ENCODE results near the gene CXCL1.

The CXCL1 gene

DNA sequence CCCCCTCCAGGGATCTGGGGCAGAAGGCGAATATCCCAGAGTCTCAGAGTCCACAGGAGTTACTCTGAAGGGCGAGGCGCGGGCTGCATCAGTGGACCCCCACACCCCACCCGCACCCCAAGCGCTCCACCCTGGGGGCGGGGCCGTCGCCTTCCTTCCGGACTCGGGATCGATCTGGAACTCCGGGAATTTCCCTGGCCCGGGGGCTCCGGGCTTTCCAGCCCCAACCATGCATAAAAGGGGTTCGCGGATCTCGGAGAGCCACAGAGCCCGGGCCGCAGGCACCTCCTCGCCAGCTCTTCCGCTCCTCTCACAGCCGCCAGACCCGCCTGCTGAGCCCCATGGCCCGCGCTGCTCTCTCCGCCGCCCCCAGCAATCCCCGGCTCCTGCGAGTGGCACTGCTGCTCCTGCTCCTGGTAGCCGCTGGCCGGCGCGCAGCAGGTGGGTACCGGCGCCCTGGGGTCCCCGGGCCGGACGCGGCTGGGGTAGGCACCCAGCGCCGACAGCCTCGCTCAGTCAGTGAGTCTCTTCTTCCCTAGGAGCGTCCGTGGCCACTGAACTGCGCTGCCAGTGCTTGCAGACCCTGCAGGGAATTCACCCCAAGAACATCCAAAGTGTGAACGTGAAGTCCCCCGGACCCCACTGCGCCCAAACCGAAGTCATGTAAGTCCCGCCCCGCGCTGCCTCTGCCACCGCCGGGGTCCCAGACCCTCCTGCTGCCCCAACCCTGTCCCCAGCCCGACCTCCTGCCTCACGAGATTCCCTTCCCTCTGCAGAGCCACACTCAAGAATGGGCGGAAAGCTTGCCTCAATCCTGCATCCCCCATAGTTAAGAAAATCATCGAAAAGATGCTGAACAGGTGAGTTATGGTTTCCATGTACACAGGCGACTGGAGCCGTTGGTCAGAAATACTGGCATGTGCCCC, at the start of gene CXCL1:
Gene CXCL1 (plus strand): TSS at position 264 of the 926 bp plus-strand sequence. CDS start 78 bp downstream, at position 342.
- DNase-seq = peak; percentile 62
- Mint-ChIP-seq H3K4me1 (peaks cover 9% of the 10 kb centered on the region), H3K4me3 (peak within 1 kb of the TSS; percentile 83), H3K27ac (no peak within 1 kb of the TSS), H3K9me3 (no peaks in the 10 kb centered on the region), H3K27me3 (ENCODE audit: low read depth, poor library complexity) (peaks cover 65% of the 10 kb centered on the region), H3K36me3 (ENCODE audit: low read depth) (no peaks in the 10 kb centered on the region)
- TF ChIP-seq, protein P1, sequence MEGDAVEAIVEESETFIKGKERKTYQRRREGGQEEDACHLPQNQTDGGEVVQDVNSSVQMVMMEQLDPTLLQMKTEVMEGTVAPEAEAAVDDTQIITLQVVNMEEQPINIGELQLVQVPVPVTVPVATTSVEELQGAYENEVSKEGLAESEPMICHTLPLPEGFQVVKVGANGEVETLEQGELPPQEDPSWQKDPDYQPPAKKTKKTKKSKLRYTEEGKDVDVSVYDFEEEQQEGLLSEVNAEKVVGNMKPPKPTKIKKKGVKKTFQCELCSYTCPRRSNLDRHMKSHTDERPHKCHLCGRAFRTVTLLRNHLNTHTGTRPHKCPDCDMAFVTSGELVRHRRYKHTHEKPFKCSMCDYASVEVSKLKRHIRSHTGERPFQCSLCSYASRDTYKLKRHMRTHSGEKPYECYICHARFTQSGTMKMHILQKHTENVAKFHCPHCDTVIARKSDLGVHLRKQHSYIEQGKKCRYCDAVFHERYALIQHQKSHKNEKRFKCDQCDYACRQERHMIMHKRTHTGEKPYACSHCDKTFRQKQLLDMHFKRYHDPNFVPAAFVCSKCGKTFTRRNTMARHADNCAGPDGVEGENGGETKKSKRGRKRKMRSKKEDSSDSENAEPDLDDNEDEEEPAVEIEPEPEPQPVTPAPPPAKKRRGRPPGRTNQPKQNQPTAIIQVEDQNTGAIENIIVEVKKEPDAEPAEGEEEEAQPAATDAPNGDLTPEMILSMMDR (IDR thresholded peaks at IDR 0.05) = no peak

DNA sequence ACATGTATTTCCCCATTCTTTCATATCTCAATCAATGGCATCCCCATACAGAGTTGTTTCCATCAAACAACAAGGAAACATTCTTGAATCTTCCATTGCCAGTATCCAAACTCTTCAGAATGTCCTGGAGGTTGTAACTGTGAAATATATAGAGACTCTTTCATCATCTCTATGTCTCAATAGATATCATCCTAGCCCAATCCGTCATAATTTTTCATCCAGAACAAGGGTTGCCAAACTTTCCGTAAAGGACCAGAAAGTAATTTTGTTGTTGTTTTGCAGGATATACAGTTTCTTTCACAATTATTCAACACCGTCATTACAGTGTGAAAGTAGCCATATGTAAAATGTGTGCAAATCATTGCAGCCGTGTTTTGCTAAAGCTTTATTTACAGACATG, 47.9 kb upstream of the CXCL1 start:
- no peaks in the 10 kb centered on the region for H3K27me3 Mint-ChIP-seq (ENCODE audit: low read depth, poor library complexity)
- no peaks in the 10 kb centered on the region for H3K9me3 Mint-ChIP-seq
- TF ChIP-seq, protein P1 (IDR thresholded peaks at IDR 0.05) = no peak
- no peaks in the 10 kb centered on the region for H3K4me1 Mint-ChIP-seq
- H3K4me3 Mint-ChIP-seq = no peak overlapping the region
- DNase-seq = no peak
- no peaks in the 10 kb centered on the region for H3K36me3 Mint-ChIP-seq (ENCODE audit: low read depth)
- no peak overlapping the region for H3K27ac Mint-ChIP-seq

DNA sequence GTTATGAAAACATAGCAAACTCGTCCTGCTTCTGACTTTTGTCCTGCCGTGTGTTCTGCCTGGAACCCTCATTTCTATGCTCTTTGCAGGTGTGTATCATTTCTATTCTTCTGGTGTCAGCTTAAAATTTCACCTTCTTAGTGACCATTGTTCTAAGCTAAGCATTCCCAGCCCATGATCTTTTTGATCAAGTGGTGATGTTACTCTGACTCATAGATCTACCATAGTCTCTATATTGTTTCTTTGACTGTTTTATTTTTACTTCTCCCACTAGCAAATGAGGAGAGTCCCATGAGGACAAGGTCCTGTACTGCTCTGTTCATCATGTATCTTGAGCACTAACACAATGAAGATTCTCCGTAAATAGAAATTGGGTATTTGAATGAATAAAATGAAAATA, 46.8 kb upstream of the CXCL1 start:
- Mint-ChIP-seq H3K27me3 (ENCODE audit: low read depth, poor library complexity) (no peaks in the 10 kb centered on the region), H3K9me3 (peaks cover 7% of the 10 kb centered on the region), H3K4me1 (no peaks in the 10 kb centered on the region), H3K27ac (no peak overlapping the region), H3K4me3 (no peak overlapping the region), H3K36me3 (ENCODE audit: low read depth) (no peaks in the 10 kb centered on the region)
- DNase-seq = no peak
- TF ChIP-seq, protein P1 (IDR thresholded peaks at IDR 0.05) = no peak

DNA sequence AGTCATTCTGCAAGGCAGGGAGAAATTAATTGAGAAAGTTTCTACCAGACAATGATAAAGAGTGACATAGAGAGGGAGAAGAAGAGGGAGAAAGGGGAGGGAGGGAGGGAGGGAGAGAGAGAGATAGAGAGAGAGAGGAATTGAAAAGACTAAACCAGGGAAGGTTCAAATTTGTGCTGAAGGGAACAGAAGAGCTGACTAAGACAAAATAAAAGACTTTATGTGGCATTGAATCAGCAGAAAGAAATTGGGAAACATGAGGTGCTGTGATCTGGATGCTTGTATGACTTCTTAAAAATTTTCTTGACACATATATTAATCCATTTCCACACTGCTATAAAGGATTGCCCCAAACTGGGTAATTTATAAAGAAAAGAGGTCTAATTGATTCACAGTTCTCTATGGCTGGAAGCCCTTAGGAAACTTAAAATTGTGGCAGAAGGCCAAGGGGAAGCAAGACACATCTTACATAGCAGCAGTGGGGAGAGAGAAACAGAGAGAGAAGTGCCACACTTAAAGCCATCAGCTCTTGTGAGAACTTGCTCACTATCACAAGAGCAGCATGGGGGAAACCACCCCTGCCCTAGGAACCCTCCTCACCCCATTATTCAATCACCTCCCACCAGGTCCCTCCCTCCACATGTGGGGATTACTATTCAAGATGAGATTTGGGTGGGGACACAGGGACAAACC, 46.2 kb upstream of the CXCL1 start:
- H3K9me3 Mint-ChIP-seq = peaks cover 12% of the 10 kb centered on the region
- no peaks in the 10 kb centered on the region for H3K27me3 Mint-ChIP-seq (ENCODE audit: low read depth, poor library complexity)
- no peak for DNase-seq
- H3K4me1 Mint-ChIP-seq = no peaks in the 10 kb centered on the region
- no peaks in the 10 kb centered on the region for H3K36me3 Mint-ChIP-seq (ENCODE audit: low read depth)
- TF ChIP-seq, protein P1 (IDR thresholded peaks at IDR 0.05) = no peak
- H3K4me3 Mint-ChIP-seq = no peak overlapping the region
- no peak overlapping the region for H3K27ac Mint-ChIP-seq

DNA sequence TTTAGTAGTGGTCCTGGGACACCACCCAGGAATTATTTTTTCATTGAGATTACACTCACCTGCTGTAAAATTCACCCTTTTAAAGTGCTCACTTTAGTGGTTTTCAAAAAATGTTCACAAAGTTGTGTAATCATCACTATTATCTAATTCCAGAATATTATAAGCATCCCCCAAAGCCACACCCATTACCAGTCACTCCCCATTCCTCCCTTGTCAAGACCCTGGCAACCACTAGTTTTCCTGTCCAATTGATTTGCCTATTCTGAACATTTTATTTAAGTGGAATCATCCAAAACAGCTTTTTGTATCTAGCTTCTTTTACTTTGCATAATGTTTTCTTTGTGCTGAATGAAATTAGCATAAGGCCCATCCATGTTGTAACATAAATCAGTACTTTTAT, 45.4 kb upstream of the CXCL1 start:
- no peak for DNase-seq
- Mint-ChIP-seq H3K36me3 (ENCODE audit: low read depth) (no peaks in the 10 kb centered on the region), H3K9me3 (peaks cover 15% of the 10 kb centered on the region), H3K27me3 (ENCODE audit: low read depth, poor library complexity) (no peaks in the 10 kb centered on the region), H3K27ac (no peak overlapping the region), H3K4me3 (no peak overlapping the region), H3K4me1 (no peaks in the 10 kb centered on the region)
- TF ChIP-seq, protein P1 (IDR thresholded peaks at IDR 0.05) = no peak
